Cardiac muscle cell (in vitro differentiated cells and primary cell): ENCODE data around the gene ZNF579. TPM values are rescaled to one million over a fixed set of nuclear protein-coding genes. Genes with fewer than 3 reads are reported as not detected.
"Not testable (repeated sequence)": the region's sequence is repeated elsewhere in the genome, so short reads cannot be mapped to it uniquely, and the experiment has no call there.

Source experiments
- DNase-seq, 2 donors: peaks; one replicate each; pipeline versions ENCODE4 v3.0.0 to v3.0.0-alpha.2; 2010 to 2017; ENCODE audit warnings: low read depth in 1 of 2, low spot score in 1 of 2
- H3K27ac ChIP-seq: fragments of 200-600 bp; sonication (generic); 2 replicates; pipeline ENCODE4 v1.5.1; 2016
- H3K27me3 ChIP-seq: fragments of 200-600 bp; sonication (generic); 2 replicates; pipeline ENCODE4 v1.6.0; 2016; ENCODE audit warnings: control low read depth
- H3K36me3 ChIP-seq: fragments of 200-600 bp; sonication (generic); 2 replicates; pipeline ENCODE4 v1.5.1; 2016; ENCODE audit warnings: control low read depth
- H3K4me1 ChIP-seq: fragments of 200-600 bp; sonication (generic); 2 replicates; pipeline ENCODE4 v1.8.1; 2017; ENCODE audit warnings: low read depth, mild to moderate bottlenecking, mixed run types
- H3K4me3 ChIP-seq: fragments of 200-600 bp; sonication (generic); 2 replicates; pipeline ENCODE4 v1.5.1; 2016; ENCODE audit warnings: mild to moderate bottlenecking
- H3K9me3 ChIP-seq: fragments of 200-600 bp; sonication (generic); 2 replicates; pipeline ENCODE4 v1.5.1; 2017; ENCODE audit warnings: low read depth, mild to moderate bottlenecking, control low read depth
- polyA plus RNA-seq: library from polyadenylated mRNA; unstranded; fragments of >200 nt; fragmentation: Nextera tagmentation; extraction: Ambion mirVana; gene quantifications from 2 replicates; pipeline ENCODE4 v1.2.1, GENCODE V29; 2016
- total RNA-seq: library from RNA; depleted of rRNA; stranded (reverse); fragments of >200 nt; gene quantifications from 2 replicates; pipeline ENCODE4 v1.2.3, GENCODE V29; 2016
- TF ChIP-seq, protein P1 (sequence below): IDR thresholded peaks from 2 replicates; pipeline ENCODE4 v1.5.1; 2012; ENCODE audit warnings: low read depth, mild to moderate bottlenecking, low read length

ZNF579 gene
- total and polyA plus RNA-seq, 2 experiments from 2014 or later: 10.3 to 14.9 TPM

DNA sequence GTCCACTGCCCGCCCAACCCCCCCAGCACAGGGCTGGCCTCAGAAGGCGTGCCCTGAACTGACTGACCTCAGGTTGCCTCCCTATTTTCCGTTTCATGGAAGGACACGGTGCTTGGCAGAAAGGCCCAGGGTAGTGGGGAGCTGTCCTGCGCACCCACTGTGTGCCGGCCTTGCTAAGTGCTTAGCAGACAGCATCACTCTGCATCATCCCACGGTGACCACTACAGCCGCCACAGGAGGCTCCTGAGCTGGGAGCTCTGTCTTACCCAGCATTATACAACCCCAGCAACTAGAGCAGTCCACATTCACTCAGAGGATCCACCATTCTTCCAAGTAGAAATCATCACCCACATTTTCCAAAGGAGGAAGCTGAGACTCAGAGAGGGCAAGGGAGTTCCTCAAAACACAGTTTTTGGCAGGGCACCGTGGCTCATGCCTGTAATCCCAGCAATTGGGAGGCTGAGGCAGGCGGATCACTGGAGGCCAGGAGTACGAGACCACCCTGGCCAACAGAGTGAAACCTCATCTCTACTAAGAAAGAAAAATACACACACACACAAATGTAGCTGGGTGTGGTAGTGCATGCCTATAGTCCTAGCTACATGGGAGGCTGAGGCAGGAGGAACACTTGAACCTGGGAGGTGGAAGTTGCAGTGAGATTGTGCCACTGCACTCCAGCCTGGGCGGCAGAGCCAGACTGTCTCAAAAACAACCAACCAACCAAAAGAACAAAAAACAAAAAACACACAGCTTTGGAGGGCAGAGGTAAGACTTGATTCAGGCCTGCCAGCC is 45.3 kb downstream of the ZNF579 start:
- Histone ChIP-seq H3K9me3 (no peaks in the 10 kb centered on the region), H3K27ac (no peak overlapping the region), H3K4me3 (no peak overlapping the region), H3K36me3 (no peaks in the 10 kb centered on the region), H3K27me3 (no peaks in the 10 kb centered on the region), H3K4me1 (peaks cover 4% of the 10 kb centered on the region)
- TF ChIP-seq, protein P1, sequence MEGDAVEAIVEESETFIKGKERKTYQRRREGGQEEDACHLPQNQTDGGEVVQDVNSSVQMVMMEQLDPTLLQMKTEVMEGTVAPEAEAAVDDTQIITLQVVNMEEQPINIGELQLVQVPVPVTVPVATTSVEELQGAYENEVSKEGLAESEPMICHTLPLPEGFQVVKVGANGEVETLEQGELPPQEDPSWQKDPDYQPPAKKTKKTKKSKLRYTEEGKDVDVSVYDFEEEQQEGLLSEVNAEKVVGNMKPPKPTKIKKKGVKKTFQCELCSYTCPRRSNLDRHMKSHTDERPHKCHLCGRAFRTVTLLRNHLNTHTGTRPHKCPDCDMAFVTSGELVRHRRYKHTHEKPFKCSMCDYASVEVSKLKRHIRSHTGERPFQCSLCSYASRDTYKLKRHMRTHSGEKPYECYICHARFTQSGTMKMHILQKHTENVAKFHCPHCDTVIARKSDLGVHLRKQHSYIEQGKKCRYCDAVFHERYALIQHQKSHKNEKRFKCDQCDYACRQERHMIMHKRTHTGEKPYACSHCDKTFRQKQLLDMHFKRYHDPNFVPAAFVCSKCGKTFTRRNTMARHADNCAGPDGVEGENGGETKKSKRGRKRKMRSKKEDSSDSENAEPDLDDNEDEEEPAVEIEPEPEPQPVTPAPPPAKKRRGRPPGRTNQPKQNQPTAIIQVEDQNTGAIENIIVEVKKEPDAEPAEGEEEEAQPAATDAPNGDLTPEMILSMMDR: no peak
- no peak for DNase-seq

GRCh38 chr19:55534280-55534679 is 46.4 kb downstream of the ZNF579 start:
- H3K27ac ChIP-seq, DNase-seq, H3K36me3 ChIP-seq, H3K27me3 ChIP-seq, H3K4me1 ChIP-seq, H3K4me3 ChIP-seq, H3K9me3 ChIP-seq: not testable (repeated sequence)

- Histone ChIP-seq H3K4me3 (no peak overlapping the region), H3K36me3 (no peaks in the 10 kb centered on the region), H3K9me3 (no peaks in the 10 kb centered on the region), H3K27me3 (no peaks in the 10 kb centered on the region), H3K27ac (no peak overlapping the region), H3K4me1 (no peaks in the 10 kb centered on the region)
- TF ChIP-seq, protein P1: no peak
- no peak for DNase-seq
Observed at GRCh38 chr19:55530996-55531395, 49.7 kb downstream of the ZNF579 start.

- no peak for DNase-seq
- no peak overlapping the region for H3K4me3 ChIP-seq
- TF ChIP-seq, protein P1: no peak
Observed at GRCh38 chr19:55529636-55530234, 50.9 kb downstream of the ZNF579 start.

GRCh38 chr19:55528030-55528803 is 52.4 kb downstream of the ZNF579 start:
- TF ChIP-seq, protein P1: no peak
- no peaks in the 10 kb centered on the region for H3K27me3 ChIP-seq
- no peak overlapping the region for H3K27ac ChIP-seq
- H3K9me3 ChIP-seq: no peaks in the 10 kb centered on the region
- peak in 1 of 2 donors; percentile 29 for DNase-seq
- H3K36me3 ChIP-seq: no peaks in the 10 kb centered on the region
- no peaks in the 10 kb centered on the region for H3K4me1 ChIP-seq
- no peak overlapping the region for H3K4me3 ChIP-seq

More at GRCh38 chr19:55529636-55530234, 50.9 kb downstream of the ZNF579 start:
- H3K27ac ChIP-seq: no peak overlapping the region
- H3K27me3 ChIP-seq: no peaks in the 10 kb centered on the region
- H3K4me1 ChIP-seq: no peaks in the 10 kb centered on the region
- H3K36me3 ChIP-seq: no peaks in the 10 kb centered on the region
- H3K9me3 ChIP-seq: no peaks in the 10 kb centered on the region
